GM23248 (cell line): ENCODE data around the gene ITPRIP.

ENCODE experiments used
- EZH2 ChIP-seq: fragments of 200-600 bp; sonication (generic); IDR thresholded peaks from 2 replicates; pipeline ENCODE4 v1.6.1; 2018; ENCODE audit warnings: antibody characterized with exemption, mild to moderate bottlenecking; ENCODE audit not compliant: insufficient read depth, poor library complexity, severe bottlenecking
- EZH2phosphoT487 ChIP-seq: fragments of 200-600 bp; sonication (generic); IDR thresholded peaks from 2 replicates; pipeline ENCODE4 v1.6.1; 2018; ENCODE audit warnings: antibody characterized with exemption, moderate library complexity, mild to moderate bottlenecking, low read depth; ENCODE audit not compliant: insufficient read depth

DNA sequence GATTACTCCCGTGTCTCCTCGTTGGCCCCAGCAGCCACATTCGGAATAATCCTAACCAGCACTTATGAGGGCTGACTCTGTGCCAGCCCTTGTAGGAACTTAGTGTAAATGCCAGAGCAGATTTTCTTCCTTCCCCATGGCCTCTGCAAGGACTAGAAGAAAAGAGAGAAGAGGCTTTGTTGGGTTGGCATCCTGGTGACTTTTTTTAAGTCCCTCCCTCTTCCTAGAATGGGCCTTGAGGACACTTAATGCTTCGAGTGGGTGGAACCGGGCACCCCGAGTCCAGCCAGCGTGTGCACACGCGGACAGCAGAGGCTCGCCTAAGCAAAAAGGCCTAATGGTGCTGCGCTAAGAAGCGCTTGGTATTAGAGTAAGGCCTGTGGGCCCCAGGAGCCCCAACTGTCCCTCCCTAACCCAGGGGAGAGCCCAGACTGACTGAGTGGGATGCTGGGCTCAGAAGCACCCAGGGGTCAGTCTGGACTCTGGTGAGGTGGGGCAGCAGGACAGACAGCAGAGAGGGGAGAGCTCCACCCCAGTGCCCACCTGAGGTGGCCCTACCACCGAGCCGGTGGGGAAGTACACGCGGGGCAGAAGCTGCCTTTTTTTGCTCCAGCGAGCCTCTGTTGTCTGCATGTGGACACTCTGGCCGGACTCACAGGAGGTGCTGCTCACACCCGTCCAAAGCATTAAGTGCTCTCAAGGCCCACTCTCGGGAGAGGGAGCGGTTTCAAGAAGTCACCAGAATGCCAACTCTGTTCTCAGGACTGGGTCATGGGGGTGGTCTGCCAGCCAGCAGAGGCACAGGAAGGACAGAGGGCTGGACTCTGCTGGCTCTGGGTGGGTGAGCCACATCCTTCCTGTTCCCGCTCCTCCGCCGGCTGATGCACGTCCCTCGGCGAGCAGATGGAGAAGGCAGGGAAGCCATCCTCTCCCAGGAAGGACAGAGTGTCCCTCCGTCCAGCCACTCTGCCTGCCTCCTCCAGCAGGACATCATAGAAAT, 12.5 kb downstream of the ITPRIP start:
- TF ChIP-seq EZH2phosphoT487 = no peak
- TF ChIP-seq EZH2 = no peak
